Fibroblast of mammary gland (primary cell): Measurements from ENCODE around the gene MAMDC4.
A peak's percentile ranks its signal among the peaks of the same experiment; 100 is the strongest.
"Not testable (repeated sequence)": the region's sequence is repeated elsewhere in the genome, so short reads cannot be mapped to it uniquely, and the experiment has no call there.

Experiments used
- DNase-seq: peaks from one replicate; pipeline ENCODE4 v3.0.0-alpha.2; 2010; ENCODE audit warnings: low read depth
- H3K4me3 ChIP-seq: 2 replicates; pipeline ENCODE4 v1.5.1; 2011; ENCODE audit warnings: low read depth, mild to moderate bottlenecking, low read length, moderate library complexity; ENCODE audit not compliant: control insufficient read depth
- CTCF ChIP-seq: conservative IDR thresholded peaks from 2 replicates; pipeline ENCODE4 v1.5.1; 2011; ENCODE audit warnings: low read depth, low read length, inconsistent platforms; ENCODE audit not compliant: control insufficient read depth, insufficient read depth

MAMDC4 gene

GRCh38 chr9:136842380-136842948 lies 9.7 kb upstream of the MAMDC4 start, which contains the start of gene AJM1:
AJM1 (plus strand) TSS chr9:136842478; CDS start chr9:136844415, 1,937 bp downstream.
- peak; percentile 67 for DNase-seq
- peak within 1 kb of the TSS; percentile 38 for H3K4me3 ChIP-seq
- TF ChIP-seq CTCF, result peak; percentile 75

DNA sequence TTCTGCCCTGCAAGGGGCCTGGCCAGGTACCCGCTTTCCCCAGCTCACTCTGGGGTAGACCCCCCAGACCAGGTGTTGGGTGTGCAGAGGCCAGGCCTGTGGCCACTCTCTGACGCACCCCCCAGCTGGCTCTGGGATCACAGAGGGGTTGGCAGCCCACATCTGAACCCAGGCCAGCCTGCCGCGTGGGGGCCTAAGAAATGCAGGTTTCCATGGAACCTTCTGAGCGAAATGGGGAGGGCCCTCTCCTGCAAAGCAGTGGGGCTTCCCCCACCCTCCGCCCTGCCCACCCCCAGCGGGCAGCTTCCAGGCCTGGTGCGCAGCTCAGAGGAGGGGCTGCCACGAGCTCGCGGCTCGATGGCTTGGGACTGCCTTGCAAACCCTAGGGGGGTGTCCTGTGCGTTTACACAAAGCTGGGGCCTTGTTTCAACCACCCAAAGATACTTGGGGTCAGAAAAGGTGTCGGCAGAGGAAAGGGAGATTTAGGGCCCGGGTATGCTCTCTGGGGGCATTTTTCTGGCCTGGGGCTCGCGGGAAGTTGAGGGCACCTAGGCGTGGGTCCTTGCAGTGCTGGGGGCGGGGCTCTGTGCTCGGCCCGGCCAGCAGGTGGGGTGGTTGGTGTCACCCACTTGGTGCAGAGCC lies 8.9 kb upstream of the MAMDC4 start:
- DNase-seq, H3K4me3 ChIP-seq: not testable (repeated sequence)

GRCh38 chr9:136843801-136844740 lies 8.1 kb upstream of the MAMDC4 start:
- H3K4me3 ChIP-seq, DNase-seq: not testable (repeated sequence)

GRCh38 chr9:136844761-136845464 lies 7.2 kb upstream of the MAMDC4 start:
- no peak for TF ChIP-seq CTCF
- no peak overlapping the region for H3K4me3 ChIP-seq
- DNase-seq, result no peak

GRCh38 chr9:136845465-136846260 lies 6.5 kb upstream of the MAMDC4 start:
- no peak for TF ChIP-seq CTCF
- no peak overlapping the region for H3K4me3 ChIP-seq
- DNase-seq, result no peak

- H3K4me3 ChIP-seq, result no peak overlapping the region
- no peak for TF ChIP-seq CTCF
- no peak for DNase-seq
These were observed 5.6 kb upstream of the MAMDC4 start for GRCh38 chr9:136846376-136847087.
